NCI-H748 (cell line): ENCODE data around the gene OR8B12.
A peak's percentile ranks its signal among the peaks of the same experiment; 100 is the strongest.

Source experiments
- DNase-seq: peaks from one replicate; lab custom pipeline; 2025; ENCODE audit not compliant: unreplicated experiment; lab: John Stamatoyannopoulos, UW

OR8B12 gene, protein sequence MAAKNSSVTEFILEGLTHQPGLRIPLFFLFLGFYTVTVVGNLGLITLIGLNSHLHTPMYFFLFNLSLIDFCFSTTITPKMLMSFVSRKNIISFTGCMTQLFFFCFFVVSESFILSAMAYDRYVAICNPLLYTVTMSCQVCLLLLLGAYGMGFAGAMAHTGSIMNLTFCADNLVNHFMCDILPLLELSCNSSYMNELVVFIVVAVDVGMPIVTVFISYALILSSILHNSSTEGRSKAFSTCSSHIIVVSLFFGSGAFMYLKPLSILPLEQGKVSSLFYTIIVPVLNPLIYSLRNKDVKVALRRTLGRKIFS

DNA sequence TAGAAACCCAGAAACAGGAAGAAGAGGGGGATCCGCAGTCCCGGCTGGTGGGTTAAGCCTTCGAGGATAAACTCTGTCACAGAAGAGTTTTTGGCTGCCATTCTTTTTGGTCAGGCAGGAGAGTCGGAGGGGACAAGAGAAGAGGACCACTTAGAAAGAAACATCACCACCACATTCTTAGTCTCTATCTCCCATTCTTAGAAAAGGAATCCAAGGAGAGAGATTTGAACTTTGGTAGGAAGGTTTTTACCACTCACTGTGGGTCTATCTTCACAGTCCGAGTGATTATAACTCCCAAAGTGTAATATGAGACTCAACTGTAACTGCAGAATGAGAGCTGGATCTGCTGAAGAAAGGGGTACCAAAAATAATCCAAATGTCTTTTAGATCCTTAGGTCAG lies at the start of gene OR8B12:
OR8B12 (minus strand) TSS at position 101 of the 400 bp plus-strand sequence; CDS start at position 101, 0 bp downstream.
- DNase-seq: no peak

DNA sequence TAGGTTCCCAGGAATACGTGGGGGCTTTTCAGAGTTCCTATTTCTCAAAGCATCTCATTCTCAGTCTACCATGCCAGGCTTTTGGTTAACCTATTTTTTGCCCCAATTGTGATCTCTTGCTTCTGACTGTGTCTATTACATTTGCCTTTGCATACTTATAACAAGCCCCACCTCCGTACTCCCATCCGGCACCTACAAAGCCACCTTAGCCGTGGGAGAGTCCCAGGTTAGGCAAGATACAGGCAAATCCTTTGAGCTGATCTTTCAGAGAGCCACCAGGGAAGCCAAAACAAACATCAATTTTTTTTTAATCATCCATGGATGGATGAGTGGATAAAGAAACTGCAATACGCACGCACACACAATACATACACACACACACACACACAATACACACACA lies 49.2 kb upstream of the OR8B12 start:
- DNase-seq: peak; percentile 5

DNA sequence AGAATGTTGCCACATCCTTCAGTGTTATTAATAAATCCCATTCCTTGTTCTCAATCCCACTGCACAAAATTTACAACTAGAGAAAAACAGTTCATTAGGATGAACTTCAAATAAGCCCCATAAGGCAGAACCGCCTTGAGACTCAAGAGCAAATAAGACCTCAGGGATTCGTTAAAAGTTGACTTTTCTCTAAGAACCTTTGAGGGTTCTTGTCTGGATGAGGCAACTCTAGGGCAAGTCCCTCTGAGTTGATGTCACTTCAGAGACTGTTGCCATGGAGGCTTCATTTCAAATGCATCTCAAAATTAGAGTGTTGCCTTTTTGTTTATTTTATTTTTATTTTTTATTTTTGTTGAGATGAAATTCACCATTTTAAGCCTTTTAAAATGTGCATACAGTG lies 48.0 kb upstream of the OR8B12 start:
- no peak for DNase-seq

DNA sequence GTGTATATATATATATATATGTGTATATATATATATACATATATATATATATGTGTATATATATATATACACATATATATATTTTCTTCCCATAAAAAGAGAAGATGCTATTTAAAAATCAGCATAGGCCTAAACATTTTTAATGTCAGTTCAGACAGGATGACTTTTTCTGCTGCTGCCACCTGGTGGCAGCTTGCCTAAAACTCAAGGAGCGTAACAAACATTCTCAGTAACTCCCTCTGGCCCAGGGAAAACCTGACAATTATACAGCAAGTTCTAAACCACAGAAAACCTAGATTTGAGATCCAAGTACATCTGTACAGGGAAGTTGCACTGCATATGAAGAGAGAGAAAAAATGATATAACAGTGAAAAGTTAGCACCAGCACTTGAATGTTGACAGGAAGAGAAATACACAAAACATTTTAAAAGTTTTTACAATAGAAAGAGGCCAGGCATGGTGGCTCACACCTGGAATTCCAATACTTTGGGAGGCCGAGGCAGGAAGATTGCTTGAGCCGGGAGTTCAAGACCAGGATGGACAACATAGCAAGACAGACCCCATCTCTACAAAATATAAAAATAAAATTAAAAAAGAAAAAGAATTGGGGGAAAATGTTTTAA lies 42.9 kb upstream of the OR8B12 start:
- peak; percentile 45 for DNase-seq

DNA sequence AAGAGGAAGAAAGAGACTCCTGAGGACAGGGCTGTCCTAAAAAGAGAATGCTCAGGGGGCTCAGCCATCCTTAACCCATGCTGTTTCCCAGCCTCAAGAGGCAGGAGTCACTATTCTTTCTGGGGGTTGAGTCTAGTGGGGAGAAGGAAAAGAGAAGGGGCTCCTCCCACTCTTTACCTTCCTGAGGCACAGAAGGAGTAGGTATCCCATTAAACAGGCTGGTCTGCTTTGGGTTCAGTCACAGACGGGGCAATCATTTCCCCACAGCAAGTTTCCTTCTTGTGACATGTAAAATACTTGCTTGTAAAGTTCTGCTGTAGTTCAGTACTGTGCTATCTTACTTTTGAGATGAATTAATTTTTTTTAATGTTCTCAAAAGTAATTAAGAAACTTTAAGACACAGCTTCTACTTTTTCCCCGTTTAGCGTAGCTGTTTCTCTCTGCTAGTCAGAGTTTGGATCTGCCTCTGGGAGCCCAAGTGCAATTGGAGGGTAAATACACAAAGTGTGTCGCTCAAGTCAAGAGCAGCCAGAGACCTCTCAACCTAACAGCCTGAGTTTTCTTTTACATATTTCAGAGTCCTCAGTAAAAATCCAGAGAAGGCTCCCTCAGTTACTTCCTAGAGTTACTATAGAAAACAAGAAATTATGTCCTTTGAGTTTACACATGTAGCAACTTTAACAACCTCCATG lies 41.4 kb upstream of the OR8B12 start:
- DNase-seq: no peak

DNA sequence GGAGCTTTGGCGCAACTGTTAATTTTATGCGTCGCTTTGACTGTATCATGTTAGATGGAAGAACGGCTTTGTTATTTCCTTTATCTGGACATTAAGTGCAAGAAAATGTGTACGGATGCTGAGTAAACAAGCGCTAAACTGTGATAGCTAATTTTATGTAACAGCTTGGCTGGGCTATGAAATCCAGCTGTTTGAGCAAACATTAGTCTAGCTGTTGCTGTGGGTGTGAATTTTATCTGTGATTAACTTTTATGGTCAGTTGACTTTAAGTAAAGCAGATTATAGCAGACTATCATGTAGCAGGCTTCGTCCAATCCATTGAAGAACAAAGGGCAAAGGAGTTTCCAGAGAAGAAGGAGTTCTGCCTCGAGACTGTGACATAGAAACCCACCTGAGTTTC lies 40.3 kb upstream of the OR8B12 start:
- DNase-seq: peak; percentile 90

DNA sequence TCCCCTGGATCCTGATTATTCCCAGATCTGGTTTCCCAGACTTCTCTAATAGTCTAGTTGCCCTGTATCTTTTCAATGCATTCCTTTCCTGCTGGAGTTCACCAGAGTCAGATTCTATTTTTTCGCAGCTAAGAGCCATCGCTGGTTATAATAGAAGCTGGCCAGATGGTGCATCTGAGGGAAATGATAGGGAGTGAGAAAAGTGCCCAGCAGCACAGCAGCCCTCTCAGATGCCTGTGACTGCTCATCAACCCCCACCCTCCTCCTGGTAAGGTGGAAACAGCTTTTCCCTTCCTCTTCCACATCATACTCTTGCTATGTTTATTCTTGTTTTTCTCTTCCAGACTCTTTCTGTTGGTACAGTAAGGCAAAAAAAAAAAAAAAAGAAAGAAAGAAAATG lies 39.1 kb upstream of the OR8B12 start:
- no peak for DNase-seq

DNA sequence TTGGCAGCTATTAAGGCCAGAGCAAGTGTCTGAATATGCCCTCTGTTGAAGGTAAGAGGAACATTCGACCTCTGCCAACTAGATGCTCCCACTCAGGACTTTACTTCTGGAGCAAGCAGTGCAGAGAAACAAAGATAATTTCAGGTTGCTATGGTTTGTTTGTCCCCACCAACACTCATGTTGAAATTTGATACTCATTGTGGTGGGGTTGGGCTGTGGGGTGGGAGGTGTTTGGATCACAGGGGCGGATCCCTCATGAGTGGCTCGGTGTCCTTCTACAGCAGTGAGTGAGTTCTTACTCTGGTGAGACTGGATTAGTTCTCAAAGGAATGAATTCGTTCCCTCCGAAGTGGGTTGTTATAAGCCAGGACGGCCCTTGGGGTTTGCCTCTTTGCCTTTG lies 38.4 kb upstream of the OR8B12 start:
- DNase-seq: peak; percentile 64

DNA sequence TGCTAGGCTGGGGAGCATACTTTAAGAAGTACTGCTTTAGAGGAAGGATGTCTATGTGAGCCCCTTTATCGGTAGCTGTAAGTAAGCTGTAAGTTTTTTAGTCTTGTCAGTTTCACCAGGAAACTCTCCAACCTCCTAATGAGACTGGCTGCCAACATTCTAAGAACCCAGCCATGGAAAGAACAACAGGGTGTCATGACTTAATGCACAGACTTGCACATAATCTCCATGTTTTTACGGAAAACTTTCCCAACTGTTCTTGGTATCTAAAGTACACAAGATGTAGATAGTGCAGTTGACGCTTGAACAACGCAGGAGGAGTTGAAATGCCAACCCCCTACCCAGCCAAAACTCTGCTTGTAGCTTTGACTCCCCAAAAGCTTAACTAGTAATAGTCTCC lies 35.3 kb upstream of the OR8B12 start:
- no peak for DNase-seq

DNA sequence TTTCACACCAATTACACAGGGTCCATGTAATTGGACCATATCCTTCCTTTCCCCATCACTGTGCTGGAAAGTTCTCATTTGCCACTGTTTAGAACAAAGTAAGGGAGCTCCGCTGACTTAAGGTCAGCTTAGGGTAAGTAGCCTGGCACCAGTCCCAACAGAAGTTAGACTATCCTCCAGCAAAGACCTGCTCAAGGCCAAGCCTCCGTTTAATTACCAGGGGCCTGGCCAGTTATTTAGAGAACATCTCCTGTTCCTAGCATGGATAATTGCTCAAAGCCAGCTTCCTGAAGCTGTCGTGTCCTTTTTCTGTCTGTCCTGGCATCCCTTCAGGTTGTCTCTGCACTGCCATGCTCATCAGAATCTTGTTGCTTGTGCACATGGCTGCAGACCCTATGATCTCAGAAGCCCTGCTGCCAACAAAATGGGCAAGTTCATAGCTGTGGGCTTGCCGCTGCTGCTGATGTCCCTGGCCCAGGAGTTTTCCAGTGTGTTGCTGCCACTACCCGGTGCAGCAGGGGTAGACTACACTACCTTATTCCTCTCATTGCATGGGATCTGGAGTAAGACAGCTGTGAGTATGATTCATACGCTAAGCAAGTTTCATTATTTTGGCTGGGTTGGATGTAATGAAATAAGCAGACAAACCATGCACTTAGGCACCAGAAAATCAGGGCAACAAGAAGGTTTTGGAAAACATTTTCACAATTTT lies 34.4 kb upstream of the OR8B12 start:
- no peak for DNase-seq

DNA sequence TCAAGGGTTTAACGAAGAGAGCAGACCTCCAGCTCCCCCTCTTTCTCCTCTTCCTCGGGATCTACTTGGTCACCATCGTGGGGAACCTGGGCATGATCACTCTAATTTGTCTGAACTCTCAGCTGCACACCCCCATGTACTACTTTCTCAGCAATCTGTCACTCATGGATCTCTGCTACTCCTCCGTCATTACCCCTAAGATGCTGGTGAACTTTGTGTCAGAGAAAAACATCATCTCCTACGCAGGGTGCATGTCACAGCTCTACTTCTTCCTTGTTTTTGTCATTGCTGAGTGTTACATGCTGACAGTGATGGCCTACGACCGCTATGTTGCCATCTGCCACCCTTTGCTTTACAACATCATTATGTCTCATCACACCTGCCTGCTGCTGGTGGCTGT lies 26.7 kb upstream of the OR8B12 start:
- DNase-seq: no peak

DNA sequence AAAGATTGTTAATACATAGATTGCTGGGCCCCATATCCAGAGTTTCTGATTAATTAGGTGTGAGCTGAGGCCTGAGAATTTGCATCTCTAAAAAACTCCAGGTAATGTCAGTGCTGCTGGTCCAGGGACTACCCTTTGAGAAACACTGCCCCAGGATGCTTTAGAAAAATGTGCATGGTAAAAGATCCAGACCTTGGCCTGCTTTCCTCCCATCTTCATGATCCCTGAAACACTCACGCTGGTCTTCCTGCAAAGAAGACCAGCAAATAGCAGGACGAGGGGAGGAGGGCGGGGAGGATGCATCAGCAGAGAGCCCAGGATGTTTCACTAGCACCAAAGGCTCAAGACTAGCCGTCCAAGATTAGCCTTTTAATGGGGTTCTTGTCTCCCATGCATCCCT lies 26.2 kb upstream of the OR8B12 start, which contains the start of gene OR8A1:
OR8A1 (plus strand) TSS at position 301 of the 400 bp plus-strand sequence. CDS start 123 bp downstream, outside the sequence.
- no peak for DNase-seq

DNA sequence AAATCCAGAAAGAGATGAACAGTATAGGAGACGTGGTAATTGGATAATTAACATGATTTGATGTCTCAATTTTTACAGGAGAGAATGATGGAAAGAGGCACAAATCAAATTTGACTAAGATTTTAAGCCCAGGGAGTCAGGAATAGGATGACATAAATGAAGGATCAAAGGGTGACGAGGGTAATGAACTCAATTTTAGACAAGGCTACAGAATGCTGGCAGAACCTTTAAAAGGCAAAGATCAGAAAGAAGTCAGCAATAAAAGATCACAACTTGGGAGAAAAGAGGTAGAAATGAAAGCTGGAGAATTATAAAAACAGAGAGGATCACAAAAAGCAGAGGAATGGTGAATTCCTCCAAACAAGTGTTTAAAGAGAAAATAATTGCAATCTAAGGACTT lies 13.4 kb upstream of the OR8B12 start:
- DNase-seq: no peak

DNA sequence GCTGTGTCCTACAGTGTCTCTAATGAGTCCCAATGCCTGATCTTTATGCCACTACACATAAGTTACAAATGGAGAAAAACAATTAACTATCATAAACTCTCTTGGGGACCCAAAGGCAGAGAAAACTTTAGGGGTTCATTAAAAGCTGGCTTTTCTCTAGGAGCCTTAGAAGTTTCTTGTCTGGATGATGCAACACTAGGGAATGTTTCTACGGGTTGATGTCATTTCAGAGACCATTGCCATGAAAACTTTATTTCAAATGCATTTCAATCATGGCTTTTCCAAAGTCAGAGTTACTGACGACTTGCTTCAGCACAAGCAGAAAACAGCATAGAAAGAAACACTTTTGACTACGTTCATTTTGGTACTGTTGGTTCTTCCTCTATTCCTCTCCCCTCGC lies 8.5 kb upstream of the OR8B12 start:
- DNase-seq: no peak

DNA sequence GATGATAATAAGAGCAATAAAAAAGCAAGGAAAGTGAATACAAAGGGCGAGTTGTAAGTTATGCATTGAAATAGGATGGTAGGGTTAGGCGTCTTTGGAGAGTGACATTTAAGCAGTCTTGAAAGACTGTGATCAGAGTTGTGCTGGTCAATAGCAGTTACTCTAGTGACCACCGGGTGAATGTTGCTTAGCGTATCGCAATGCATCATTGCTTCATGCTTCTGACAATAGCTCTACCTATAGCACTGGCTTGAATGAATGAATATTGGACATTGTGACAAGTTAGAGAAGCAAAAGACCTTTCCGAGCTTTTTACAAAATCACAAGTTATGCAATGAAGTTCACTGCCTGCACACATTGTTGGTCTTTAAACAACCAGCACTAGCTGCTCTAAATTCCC lies 7.7 kb upstream of the OR8B12 start:
- no peak for DNase-seq

DNA sequence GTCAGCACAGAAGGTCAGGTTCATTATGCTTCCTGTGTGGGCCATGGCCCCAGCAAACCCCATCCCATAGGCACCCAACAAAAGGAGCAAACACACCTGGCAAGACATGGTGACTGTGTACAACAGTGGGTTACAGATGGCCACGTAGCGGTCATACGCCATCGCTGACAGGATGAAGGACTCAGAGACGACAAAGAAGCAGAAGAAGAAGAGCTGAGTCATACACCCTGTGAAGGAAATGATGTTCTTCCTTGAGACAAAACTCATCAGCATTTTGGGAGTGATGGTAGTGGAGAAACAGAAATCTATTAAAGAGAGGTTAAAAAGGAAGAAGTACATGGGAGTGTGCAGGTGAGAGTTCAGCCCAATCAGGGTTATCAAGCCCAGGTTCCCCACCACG lies 309 bp downstream of the OR8B12 start:
- no peak for DNase-seq

DNA sequence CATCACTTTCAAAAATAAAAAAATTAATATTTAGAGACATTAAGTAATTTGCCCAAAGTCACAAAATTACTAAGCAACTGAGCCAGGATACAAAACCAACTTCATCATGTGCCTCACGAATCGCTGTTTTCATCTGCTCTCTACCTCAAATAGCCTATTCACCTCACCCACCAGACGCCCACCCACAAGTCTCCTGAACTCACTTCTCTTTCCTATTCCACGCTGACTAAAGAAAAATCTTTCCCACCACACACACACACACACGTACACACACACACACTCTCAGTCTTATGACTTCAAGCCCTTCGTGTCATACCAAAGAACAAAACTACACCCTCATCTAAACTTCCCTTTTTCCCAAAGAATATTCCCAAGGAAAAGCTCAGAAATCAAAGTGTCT lies 2.2 kb downstream of the OR8B12 start:
- no peak for DNase-seq

DNA sequence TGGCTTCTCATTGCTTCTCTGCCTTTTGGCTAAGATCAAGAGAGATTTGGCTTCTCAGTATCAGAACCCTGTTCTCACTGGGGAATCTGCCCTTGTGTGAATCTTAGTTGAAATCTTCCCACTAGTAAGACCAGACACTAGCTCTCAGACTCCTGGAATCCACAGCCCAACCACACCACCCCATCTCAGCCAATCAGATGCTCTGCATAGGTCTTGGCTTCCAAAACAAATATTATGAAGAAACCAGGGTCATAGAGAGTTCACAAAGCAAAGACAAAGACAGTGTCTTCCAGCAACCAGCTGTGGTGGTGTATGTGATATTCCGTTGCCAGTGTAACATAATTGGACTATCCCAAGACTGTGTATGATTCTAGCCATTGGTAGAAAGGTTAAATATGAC lies 5.4 kb downstream of the OR8B12 start:
- no peak for DNase-seq

DNA sequence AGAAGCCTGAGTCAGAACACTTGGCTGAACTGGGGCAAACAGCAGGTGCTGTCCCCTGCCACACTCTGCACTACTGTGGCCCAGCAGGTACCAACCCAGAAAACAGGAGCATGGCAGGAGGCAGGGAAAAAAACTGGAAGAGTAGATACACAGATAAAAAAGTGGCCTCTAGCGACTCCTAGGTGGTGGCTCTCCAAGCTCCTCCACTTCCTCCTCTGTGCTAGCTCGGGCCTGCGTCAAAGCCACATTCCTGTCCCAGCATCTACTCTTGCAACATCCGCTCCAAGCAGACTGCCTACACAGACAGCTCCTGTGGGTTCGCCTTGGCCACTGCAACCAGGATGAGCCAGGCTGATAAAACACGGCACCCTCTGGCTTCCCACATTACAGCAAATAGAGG lies 6.9 kb downstream of the OR8B12 start:
- DNase-seq: no peak

DNA sequence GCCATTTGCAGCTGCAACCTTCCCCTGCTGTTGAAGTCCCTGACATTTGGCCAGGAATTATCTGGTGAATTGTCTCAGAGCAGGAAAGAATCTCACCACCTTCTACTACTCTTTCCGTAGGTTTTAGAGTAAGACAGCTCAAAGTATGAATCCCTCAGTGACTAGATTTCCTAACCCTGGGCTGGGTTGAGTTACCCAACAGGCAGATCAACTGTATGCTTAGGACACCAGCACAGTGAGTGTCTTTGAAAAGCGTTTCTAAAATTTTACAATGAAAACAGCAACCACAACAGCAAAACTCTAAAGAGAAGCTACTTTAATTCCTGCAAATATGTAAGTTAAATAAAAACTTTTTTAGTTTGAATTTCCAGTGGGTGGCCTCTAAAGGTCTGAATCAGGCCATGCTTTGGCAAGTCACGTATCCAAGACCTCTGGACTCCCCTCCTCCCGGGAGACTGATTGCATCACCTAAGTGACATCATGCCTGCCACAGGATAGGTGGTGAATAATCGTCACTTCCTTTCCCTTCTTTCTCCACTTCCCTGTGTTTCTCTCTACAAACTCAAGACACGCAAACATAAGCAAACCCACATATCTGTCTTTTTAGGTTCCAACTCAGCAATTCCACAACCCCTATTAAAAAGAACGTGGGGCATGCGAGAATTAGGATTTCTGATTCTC lies 7.8 kb downstream of the OR8B12 start:
- DNase-seq: no peak

DNA sequence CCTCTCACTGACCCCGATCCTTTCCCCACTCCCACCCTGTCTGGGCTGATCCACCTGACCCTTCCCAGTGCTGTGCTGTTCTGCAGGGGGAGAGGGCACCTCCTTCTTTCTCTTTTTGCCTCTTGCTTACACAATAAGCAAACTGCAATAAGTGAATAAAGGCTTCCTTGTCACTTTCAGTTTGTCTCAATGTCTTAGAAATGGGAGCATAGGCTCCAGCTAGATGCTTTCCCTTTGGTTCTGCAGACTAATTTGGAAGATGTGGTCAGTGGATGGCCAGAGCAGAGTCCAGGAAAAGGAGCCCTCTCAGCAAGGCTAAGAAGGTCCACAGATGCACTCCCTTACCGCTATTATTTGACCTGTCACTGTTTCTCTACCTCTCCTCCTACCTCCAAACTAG lies 9.4 kb downstream of the OR8B12 start:
- DNase-seq: no peak
